Astrocyte of the spinal cord (primary cell): Measurements from ENCODE around the gene PLEKHH1.

Source experiments
- DNase-seq: peaks from one replicate; pipeline ENCODE4 v3.0.0; 2011; ENCODE audit warnings: low read depth, low spot score
- H3K4me3 ChIP-seq: 2 replicates; pipeline ENCODE4 v1.5.1; 2011; ENCODE audit warnings: low read depth, mild to moderate bottlenecking, low read length, moderate library complexity
- CTCF ChIP-seq: IDR thresholded peaks from 2 replicates; pipeline ENCODE4 v1.5.1; 2012; ENCODE audit warnings: low read depth, mild to moderate bottlenecking, low read length, inconsistent platforms
- in situ Hi-C: cut with HindIII; loops from 2 replicates; pipeline ENCODE4 v1.10.0; 2017; ENCODE audit warnings: low sequenced_read_pairs

Gene PLEKHH1

DNA sequence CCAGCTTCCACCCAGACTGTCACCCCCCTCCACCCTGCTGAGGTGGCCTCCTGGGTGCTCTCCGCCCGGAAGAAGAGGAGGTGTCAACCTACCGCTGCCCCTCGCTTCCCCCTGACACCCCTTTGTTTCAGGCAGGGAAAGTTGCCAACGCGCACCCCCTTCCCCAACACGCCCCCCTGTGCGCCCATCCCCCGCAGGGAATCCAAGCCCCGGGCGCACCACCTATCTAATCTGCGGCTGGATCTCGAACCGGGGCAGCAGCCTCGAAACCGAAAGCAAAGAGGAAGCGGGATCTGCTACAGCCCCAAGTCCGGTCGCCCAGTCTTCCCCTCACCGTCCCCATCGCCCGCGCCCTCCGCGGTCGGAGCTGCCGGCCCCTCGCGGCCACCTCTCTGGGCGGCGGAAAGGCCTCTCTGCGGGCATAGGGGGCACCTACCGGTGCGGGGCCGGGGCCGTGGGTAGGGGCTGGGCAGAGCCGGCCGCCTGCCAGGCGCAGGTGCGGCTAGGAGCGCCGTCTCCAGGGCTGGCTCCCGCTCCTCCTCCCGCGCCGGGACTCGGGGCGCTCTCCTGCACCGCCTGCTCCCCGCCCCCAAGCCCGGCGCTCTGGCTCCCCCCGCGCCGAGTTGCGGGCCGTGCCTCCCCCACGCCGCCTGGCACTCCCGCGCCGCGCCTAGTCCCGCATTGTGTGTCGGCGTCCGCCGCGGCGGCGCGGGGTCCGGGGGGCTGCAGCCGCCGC, 18.3 kb upstream of the PLEKHH1 start:
- in situ Hi-C loops: no loop called here
- no peak for TF ChIP-seq CTCF
- H3K4me3 ChIP-seq: peak overlapping the region; percentile 56
- DNase-seq: peak; percentile 32

GRCh38 chr14:67515386-67516079, 17.6 kb upstream of the PLEKHH1 start:
- H3K4me3 ChIP-seq: peak overlapping the region; percentile 56
- in situ Hi-C loops: no loop called here
- no peak for DNase-seq
- TF ChIP-seq CTCF: no peak

DNA sequence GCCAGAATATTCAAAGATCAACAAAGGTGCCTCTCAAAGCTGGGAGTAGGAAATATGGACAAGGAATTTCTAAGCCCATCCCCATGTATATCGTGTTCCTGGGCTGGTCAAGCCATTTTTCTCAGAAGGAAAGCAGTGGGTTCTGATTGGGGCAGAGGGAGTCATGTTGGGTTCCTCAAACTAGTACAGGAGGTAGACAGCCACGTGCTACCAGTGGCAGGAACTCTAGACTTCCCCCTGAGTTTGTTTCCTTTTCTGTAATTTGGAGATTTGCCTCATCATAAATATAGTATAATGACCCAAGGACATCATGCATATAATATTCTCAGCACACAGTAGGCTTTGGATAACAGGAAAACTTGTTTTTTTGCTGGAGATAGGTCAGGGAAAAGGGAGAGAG, 16.4 kb upstream of the PLEKHH1 start:
- H3K4me3 ChIP-seq: no peak overlapping the region
- no peak for TF ChIP-seq CTCF
- no peak for DNase-seq
- in situ Hi-C loops: no loop called here

DNA sequence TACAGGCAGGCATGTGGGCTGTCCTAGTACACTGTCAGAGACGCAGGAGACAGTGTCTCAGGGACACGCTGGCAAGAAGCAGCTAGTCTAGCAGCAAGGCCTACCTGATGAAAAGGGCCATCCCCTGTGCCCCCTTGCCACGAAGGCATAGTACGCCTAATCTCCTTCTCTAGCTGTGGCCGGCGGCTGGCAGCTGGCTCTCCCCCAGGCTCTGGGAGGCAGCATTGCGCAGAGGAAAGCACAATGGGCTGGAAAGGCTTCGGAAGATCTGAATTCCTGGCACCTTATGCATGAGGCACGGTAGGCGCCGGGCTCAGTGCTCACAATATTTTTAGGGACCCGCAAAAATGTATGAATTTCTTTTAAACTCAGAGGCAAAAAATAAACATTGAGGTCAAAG, 16.0 kb upstream of the PLEKHH1 start:
- TF ChIP-seq CTCF: peak; percentile 19
- H3K4me3 ChIP-seq: no peak overlapping the region
- in situ Hi-C loops: no loop called here
- DNase-seq: peak; percentile 30

DNA sequence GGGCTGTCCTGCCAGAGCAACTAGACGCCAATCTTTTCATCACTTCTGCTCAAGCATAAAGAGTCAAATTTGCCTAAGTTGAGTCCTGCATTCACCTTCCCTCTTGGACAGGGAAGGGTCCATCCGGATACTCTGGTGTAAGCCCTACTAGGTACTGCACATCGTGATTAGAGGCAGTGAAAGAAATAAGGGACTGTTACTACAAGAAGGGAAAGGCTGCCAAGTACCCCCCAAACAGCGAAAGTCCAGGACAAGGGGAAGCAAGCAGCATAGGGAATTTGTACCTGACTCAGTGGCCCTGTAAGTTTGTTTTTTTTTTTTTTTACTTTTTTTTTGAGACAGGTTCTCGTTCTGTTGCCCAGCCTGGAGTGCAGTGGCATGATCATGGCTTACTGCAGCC, 13.7 kb upstream of the PLEKHH1 start:
- no peak for DNase-seq
- TF ChIP-seq CTCF: no peak
- in situ Hi-C loops: no loop called here
- no peak overlapping the region for H3K4me3 ChIP-seq

- H3K4me3 ChIP-seq: no peak overlapping the region
- in situ Hi-C loops: no loop called here
- no peak for TF ChIP-seq CTCF
- no peak for DNase-seq
Observed at GRCh38 chr14:67520482-67520881, 12.6 kb upstream of the PLEKHH1 start.
